Ishikawa (cell line): ENCODE data around the gene RAC2.

Source experiments
- CEBPB ChIP-seq: IDR thresholded peaks from 2 replicates; pipeline ENCODE4 v1.6.1; 2012
- CREB1 ChIP-seq: IDR thresholded peaks from 2 replicates; pipeline ENCODE4 v1.6.1; 2012; ENCODE audit warnings: low read depth
- EGR1 ChIP-seq: IDR thresholded peaks from 2 replicates; pipeline ENCODE4 v1.6.1; 2012
- EP300 ChIP-seq: IDR thresholded peaks from 2 replicates; pipeline ENCODE4 v1.6.1; 2012; ENCODE audit warnings: borderline replicate concordance
- FOXM1 ChIP-seq: IDR thresholded peaks from 2 replicates; pipeline ENCODE4 v1.6.1; 2012; ENCODE audit warnings: low read depth, borderline replicate concordance
- MAX ChIP-seq: IDR thresholded peaks from 2 replicates; pipeline ENCODE4 v1.6.1; 2012
- NFIC ChIP-seq: IDR thresholded peaks from 2 replicates; pipeline ENCODE4 v1.6.1; 2012
- RAD21 ChIP-seq: IDR thresholded peaks from 2 replicates; pipeline ENCODE4 v1.6.1; 2012; ENCODE audit warnings: low read depth
- REST ChIP-seq: IDR thresholded peaks from 2 replicates; pipeline ENCODE4 v1.6.1; 2012; ENCODE audit warnings: low read depth, mild to moderate bottlenecking
- TAF1 ChIP-seq: IDR thresholded peaks from 2 replicates; pipeline ENCODE4 v1.6.1; 2012; ENCODE audit warnings: low read depth, mild to moderate bottlenecking
- TCF12 ChIP-seq: IDR thresholded peaks from 2 replicates; pipeline ENCODE4 v1.6.1; 2012; ENCODE audit warnings: low read depth
- TEAD4 ChIP-seq: IDR thresholded peaks from 2 replicates; pipeline ENCODE4 v1.6.1; 2012
- USF1 ChIP-seq: IDR thresholded peaks from 2 replicates; pipeline ENCODE4 v1.6.1; 2012
- YY1 ChIP-seq: IDR thresholded peaks from 2 replicates; pipeline ENCODE4 v1.6.1; 2012; ENCODE audit warnings: low read depth
- ZBTB7A ChIP-seq: IDR thresholded peaks from 2 replicates; pipeline ENCODE4 v1.6.1; 2012; ENCODE audit warnings: low read depth

RAC2 gene

GRCh38 chr22:37202001-37202555, 42.0 kb downstream of the RAC2 start:
- TF ChIP-seq EP300: no peak
- no peak for TF ChIP-seq YY1
- no peak for TF ChIP-seq MAX
- TF ChIP-seq FOXM1: no peak
- TF ChIP-seq ZBTB7A: no peak
- TF ChIP-seq USF1: no peak
- TF ChIP-seq REST: no peak
- no peak for TF ChIP-seq RAD21
- TF ChIP-seq NFIC: no peak
- TF ChIP-seq CEBPB: no peak
- TF ChIP-seq TAF1: no peak
- TF ChIP-seq CREB1: no peak
- no peak for TF ChIP-seq TCF12
- TF ChIP-seq EGR1: no peak
- TF ChIP-seq TEAD4: no peak

- TF ChIP-seq CREB1 (no peak), TAF1 (no peak), TEAD4 (no peak), EP300 (no peak), TCF12 (no peak), MAX (no peak), REST (no peak), FOXM1 (no peak), EGR1 (no peak), RAD21 (no peak), ZBTB7A (no peak)
Observed at GRCh38 chr22:37199760-37200108, 44.3 kb downstream of the RAC2 start.

- TF ChIP-seq REST (no peak), FOXM1 (no peak), TCF12 (peak; percentile 39; the same call in 1 of the 2 replicates), EGR1 (no peak), USF1 (no peak), MAX (peak; percentile 88), ZBTB7A (no peak), RAD21 (peak; percentile 78), TAF1 (peak; percentile 68; the same call in 1 of the 2 replicates), EP300 (no peak), CREB1 (no peak), CEBPB (no peak), YY1 (no peak)
Observed at GRCh38 chr22:37199103-37199759, 44.8 kb downstream of the RAC2 start.
